Prostate gland (tissue), 2 donors: Measurements from ENCODE around the gene EXOC2. TPM values are rescaled to one million over a fixed set of nuclear protein-coding genes. Genes with fewer than 3 reads are reported as not detected.

Experiments used
- DNase-seq: peaks from one replicate; pipeline ENCODE4 v3.0.0-alpha.2; 2019; ENCODE audit warnings: low spot score
- H3K27ac ChIP-seq, 2 donors: fragments of 200-600 bp; sonication (generic); 2 replicates each; pipeline ENCODE4 v1.5.1; 2017 to 2019
- H3K27me3 ChIP-seq: fragments of 200-600 bp; sonication (generic); replicated peaks from 2 replicates; pipeline ENCODE4 v1.5.1; 2019; ENCODE audit not compliant: insufficient read depth
- H3K36me3 ChIP-seq, 2 donors: fragments of 200-600 bp; sonication (generic); 1 replicate in 1 of 2; 2 replicates in 1 of 2; pipeline versions ENCODE4 v1.5.1 to v1.8.1; 2017 to 2019
- H3K4me1 ChIP-seq: fragments of 200-600 bp; sonication (generic); replicated peaks from 2 replicates; pipeline ENCODE4 v1.5.1; 2019
- H3K4me3 ChIP-seq, 2 donors: fragments of 200-600 bp; sonication (generic); 2 replicates each; pipeline ENCODE4 v1.5.1; 2017 to 2019
- H3K9me3 ChIP-seq: fragments of 200-600 bp; sonication (generic); 2 replicates; pipeline ENCODE4 v1.5.1; 2017
- CTCF ChIP-seq, 4 experiments: fragments of 200-600 bp in 2 of 4; fragments of 450-650 bp in 2 of 4; sonication (generic) in 2 of 4; IDR thresholded peaks; 1 replicate in 3 of 4; 2 replicates in 1 of 4; pipeline ENCODE4 v1.5.1; 2016 to 2019; ENCODE audit warnings: antibody characterized with exemption in 4 of 4, mild to moderate bottlenecking in 2 of 4, moderate library complexity in 2 of 4
- POLR2A ChIP-seq: fragments of 450-650 bp; IDR thresholded peaks from one replicate; pipeline ENCODE4 v1.6.1; 2016; ENCODE audit warnings: antibody characterized with exemption, mild to moderate bottlenecking
- POLR2AphosphoS5 ChIP-seq: sonication (generic); formaldehyde crosslinking; IDR thresholded peaks from one replicate; pipeline ENCODE4 v1.6.1; 2017; ENCODE audit warnings: antibody characterized with exemption
- WGBS: methylation state at CpG from one replicate; pipeline ENCODE4 v1.1.5; 2018; 5-methylcytosine and 5-hydroxymethylcytosine counted together
- intact Hi-C: fragments of 100-400 bp; cut with DNase I; formaldehyde crosslinking; loops from one replicate; pipeline ENCODE4 v1.14.2; 2022
- total RNA-seq, 2 donors: library from RNA; depleted of rRNA; stranded (reverse); fragments of >200 nt; gene quantifications; one replicate each; pipeline ENCODE4 v1.1.0, GENCODE V29; 2016

The EXOC2 gene
- total RNA-seq, 2 donors from 2014 or later = 18.2 to 30.8 TPM

- no peaks in the 10 kb centered on the region for H3K9me3 ChIP-seq
- no peaks in the 10 kb centered on the region for H3K36me3 ChIP-seq
- 98% methylated on average over 4 of the region's 4 CpGs for WGBS
- no peak for TF ChIP-seq CTCF (IDR thresholded peaks at IDR 0.05)
- TF ChIP-seq POLR2AphosphoS5 = no peak
- TF ChIP-seq POLR2A = no peak
- no peak for DNase-seq
- H3K27ac ChIP-seq = no peak overlapping the region
- no peaks in the 10 kb centered on the region for H3K4me1 ChIP-seq
- no peak overlapping the region for H3K4me3 ChIP-seq
- intact Hi-C loops = no loop called here
- H3K27me3 ChIP-seq = no peaks in the 10 kb centered on the region
Observed at GRCh38 chr6:677919-678318, 15.0 kb downstream of the EXOC2 start.

- DNase-seq = no peak
- H3K27me3 ChIP-seq = no peaks in the 10 kb centered on the region
- no peaks in the 10 kb centered on the region for H3K9me3 ChIP-seq
- no peak overlapping the region for H3K27ac ChIP-seq
- TF ChIP-seq POLR2AphosphoS5 = no peak
- no peak for TF ChIP-seq CTCF (IDR thresholded peaks at IDR 0.05)
- no peak for TF ChIP-seq POLR2A
- no peak overlapping the region for H3K4me3 ChIP-seq
- H3K4me1 ChIP-seq = no peaks in the 10 kb centered on the region
- intact Hi-C loops = no loop called here
- H3K36me3 ChIP-seq = no peaks in the 10 kb centered on the region
- WGBS = 86% methylated on average over 3 of the region's 3 CpGs
Observed at GRCh38 chr6:674956-675355, 18.0 kb downstream of the EXOC2 start.

GRCh38 chr6:674406-674805, 18.5 kb downstream of the EXOC2 start:
- Histone ChIP-seq H3K4me1 (no peaks in the 10 kb centered on the region), H3K36me3 (no peaks in the 10 kb centered on the region), H3K4me3 (no peak overlapping the region), H3K27me3 (no peaks in the 10 kb centered on the region), H3K9me3 (no peaks in the 10 kb centered on the region), H3K27ac (no peak overlapping the region)
- no peak for DNase-seq
- intact Hi-C loops = no loop called here
- TF ChIP-seq POLR2A (no peak), POLR2AphosphoS5 (no peak), CTCF (IDR thresholded peaks at IDR 0.05) (no peak)

DNA sequence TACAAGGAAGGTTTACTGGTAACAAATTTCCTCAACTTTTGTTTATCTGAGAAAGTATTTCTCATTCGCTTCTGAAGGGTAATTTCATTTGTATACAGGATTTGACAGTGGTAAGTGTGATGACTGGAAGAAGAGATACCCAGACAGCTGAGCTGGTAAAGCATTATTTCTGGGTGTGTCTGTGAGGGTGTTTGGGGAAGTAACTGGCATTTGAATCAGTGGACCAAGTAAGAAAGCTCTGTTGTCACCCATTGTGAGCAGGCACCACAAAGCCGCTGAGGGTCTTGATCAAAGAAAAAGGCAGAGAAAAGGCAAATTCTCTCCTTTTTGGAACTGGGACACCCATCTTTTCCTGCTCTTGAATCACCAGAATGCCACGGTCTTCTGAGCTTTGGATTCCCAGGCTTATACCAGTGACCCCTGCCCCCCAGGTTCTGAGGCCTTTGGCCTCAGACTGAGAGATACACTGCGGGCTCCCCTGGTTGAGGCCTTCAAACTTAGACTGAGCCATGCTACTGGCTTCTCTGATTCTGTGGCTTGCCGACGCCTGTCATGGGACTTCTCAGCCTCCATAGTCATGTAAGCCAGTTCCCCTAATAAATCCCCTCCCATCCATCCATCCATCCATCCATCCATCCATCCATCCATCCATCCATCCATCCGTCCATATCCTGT, 25.5 kb downstream of the EXOC2 start:
- H3K36me3 ChIP-seq = no peaks in the 10 kb centered on the region
- TF ChIP-seq CTCF (IDR thresholded peaks at IDR 0.05) = no peak
- no peak for TF ChIP-seq POLR2AphosphoS5
- no peak for TF ChIP-seq POLR2A

More for the DNA sequence above, 25.5 kb downstream of the EXOC2 start:
- 100% methylated on average over 1 of the region's 7 CpGs for WGBS
- no peaks in the 10 kb centered on the region for H3K9me3 ChIP-seq
- H3K4me3 ChIP-seq = no peak overlapping the region
- DNase-seq = no peak
- no peaks in the 10 kb centered on the region for H3K27me3 ChIP-seq
- H3K27ac ChIP-seq = no peak overlapping the region
- intact Hi-C loops = no loop called here
- no peaks in the 10 kb centered on the region for H3K4me1 ChIP-seq
